ENCODE measurements around the gene SP140L.
"Not testable (repeated sequence)": the region's sequence is repeated elsewhere in the genome, so short reads cannot be mapped to it uniquely, and the experiment has no call there.

The SP140L gene

DNA sequence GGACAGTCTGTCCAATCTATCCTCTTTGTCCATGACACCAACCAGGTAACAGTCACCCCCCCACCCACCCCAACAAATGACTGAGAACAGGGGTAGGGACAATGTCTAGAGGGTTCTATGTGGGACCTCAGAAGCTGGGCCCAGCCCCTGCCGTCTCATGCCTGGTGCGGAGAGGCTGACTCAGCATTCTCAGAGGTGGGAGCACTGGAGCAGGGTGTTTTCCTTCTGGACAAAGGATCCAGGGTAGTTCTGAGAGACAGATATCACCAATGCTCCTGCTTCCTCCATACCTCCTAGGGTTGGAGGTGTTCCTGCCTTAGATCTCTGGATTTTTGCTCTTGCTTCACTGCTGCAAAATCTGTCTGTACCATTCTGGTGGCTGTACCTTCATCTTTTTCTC lies 55.1 kb downstream of the SP140L start:
- no peak for DNase-seq (ENCODE audit: low spot score)

DNA sequence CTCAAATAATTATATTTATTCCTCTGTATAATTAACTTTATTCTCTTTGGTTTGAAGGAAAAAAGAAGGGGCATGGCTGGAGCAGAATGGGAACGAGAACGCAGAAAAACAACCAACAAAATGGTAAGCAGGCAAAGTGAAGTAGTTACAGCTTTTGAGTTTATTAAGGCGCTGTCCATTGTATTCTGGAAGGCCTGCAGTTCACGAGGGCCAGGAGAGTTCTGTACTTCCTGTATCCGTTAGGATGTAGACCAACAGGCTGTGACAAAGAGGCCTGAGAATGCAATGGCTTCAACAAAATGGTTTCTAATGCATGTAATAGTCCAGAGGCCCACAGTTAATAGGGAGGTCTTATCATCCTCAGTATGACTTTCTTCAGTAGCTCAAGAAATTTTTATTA lies 56.5 kb downstream of the SP140L start:
- no peak for DNase-seq (ENCODE audit: low spot score)

GRCh38 chr2:230384986-230385385 lies 58.0 kb downstream of the SP140L start:
- DNase-seq (ENCODE audit: low spot score), result no peak

- DNase-seq (ENCODE audit: low spot score), result no peak
Measured at GRCh38 chr2:230394301-230394700, 67.3 kb downstream of the SP140L start.

GRCh38 chr2:230398698-230399097 lies 71.7 kb downstream of the SP140L start:
- not testable (repeated sequence) for DNase-seq (ENCODE audit: low spot score)

DNA sequence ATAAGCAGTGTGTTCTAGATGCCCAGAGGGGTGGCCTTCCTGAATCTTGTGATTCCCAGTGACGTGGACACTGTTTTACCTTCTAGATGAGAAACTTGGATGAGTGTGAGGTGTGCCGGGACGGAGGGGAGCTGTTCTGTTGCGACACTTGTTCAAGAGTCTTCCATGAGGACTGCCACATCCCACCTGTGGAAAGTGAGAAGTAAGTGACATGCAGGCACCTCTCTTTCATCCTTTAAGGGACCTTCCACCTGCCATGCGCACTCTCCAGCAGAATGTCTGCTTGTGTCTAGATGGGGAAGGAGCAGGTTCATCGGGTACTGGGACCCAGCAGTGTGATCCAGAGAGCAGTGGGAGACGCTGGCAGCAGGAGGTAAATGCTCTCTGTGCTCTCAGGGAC lies 73.0 kb downstream of the SP140L start:
- no peak for DNase-seq (ENCODE audit: low spot score)

- no peak for DNase-seq (ENCODE audit: low spot score)
Measured at GRCh38 chr2:230400454-230400853, 73.5 kb downstream of the SP140L start.

DNA sequence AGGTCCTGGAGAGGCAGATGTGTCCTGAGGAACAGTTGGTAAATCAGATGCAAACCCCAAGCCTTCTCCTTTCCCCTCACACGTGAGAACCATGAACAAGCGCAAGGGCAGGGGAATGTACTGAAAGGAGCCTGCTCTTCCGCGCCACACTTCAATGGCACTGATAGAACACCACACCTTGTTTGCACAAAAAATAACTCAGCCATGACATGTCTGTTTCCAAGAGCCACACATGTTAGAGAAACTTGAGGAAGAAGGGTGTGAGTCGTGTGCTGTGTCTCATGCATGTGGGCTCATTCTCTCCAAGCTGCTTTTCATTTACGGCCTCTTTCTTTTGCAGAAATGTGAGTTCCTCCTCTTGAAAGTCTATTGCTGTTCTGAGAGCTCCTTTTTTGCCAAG lies 74.0 kb downstream of the SP140L start:
- not testable (repeated sequence) for DNase-seq (ENCODE audit: low spot score)

GRCh38 chr2:230403746-230404145 lies 76.8 kb downstream of the SP140L start:
- DNase-seq (ENCODE audit: low spot score), result no peak

DNA sequence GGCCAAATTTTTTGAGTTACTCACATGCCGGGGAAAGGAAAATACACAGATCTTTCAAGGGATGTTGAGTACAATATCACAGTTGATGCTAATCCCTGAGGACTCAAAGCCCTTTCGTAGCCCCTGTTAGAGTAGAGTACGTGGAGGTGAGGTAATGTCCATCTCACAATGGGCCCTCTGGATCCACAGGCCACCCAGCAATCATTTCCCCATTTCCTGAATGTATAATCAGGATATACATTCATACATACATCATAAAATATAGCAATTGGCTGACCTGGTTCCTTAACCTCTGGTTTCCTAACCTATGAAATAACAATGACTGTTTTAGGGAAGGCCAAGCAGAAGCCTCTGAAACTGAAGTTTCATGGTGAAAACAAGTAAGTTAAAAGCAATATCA lies 78.8 kb downstream of the SP140L start:
- no peak for DNase-seq (ENCODE audit: low spot score)

DNA sequence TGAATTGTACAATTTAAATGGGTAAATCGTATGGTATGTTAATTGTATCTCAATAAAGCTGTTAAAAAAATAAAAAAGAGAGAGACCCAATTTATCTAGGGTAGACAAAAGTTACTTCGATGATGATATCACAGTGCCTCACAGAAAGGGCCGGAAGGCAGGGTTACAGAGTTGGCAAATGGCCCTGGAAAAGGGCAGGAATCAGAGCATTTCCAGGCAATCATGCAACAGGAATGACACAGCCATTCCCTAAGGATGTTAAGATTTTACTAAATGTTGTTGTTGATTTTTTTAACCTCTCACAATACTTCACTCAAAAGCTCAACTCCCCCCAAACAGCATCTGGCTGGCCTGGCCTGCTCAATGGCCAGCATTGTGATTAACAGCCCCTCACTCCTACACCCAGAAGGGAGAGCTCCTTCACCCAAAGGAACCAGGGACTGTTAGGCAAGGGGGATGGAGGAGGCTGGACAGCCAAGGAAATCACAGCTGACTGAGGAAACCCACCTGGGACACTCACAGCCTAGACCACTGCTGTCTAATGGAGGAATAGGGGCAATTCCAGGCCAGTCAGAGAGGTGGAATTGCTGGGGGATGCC lies 81.3 kb downstream of the SP140L start:
- no peak for DNase-seq (ENCODE audit: low spot score)

GRCh38 chr2:230409316-230409715 lies 82.3 kb downstream of the SP140L start:
- DNase-seq (ENCODE audit: low spot score), result not testable (repeated sequence)

DNA sequence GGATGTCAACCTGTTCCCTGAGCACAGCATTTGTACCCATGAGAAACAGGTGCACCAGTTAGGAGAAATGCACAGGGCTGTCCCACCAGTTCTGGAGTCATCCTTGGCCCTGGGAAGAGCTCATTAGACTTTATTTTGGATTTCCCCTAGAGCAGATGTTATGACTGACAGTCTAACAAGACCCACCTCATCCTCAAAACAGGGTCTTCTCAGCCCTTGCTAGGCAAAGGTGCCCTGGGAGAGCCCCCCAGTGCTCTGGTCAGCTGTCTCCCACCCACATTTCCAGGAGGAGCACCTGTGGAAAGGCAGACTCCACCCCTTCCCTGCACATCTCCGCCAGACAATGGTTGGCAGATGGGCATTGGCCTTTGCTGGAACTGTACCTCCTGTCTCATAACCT lies 83.3 kb downstream of the SP140L start:
- no peak for DNase-seq (ENCODE audit: low spot score)

DNA sequence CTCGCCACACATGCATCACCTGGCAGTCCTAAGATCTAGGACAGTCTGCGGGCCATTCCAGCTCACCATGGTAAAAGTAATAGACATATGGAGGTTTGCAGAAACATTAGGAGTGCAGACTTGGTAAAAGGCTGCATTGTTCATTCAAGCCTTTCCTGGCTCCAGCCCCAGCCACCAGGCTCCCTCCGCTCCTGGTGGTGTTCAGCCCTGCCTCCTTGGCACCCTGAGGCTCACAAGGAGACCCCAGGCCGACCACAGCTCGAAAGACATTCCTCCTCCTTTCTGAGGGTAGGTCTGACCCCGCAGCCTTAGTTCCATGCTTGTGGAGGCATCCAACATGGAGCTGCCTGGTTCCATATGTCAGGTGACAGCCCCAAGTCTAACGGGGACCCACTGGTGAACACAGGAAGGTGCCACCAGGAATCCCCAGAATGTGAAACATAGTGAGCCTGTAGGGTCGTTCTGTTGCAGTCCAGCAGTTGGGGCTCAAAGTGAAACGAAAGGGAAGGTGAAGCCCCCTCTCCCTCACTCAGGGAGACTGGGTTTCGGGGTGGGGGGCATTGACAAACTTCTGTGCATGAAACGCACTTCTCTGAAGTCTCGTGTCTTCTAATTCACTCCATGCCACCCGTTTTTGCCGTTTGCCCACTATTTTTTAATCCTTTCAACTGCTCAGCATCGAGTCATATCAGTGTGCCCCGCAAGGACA lies 84.0 kb downstream of the SP140L start:
- no peak for DNase-seq (ENCODE audit: low spot score)

DNA sequence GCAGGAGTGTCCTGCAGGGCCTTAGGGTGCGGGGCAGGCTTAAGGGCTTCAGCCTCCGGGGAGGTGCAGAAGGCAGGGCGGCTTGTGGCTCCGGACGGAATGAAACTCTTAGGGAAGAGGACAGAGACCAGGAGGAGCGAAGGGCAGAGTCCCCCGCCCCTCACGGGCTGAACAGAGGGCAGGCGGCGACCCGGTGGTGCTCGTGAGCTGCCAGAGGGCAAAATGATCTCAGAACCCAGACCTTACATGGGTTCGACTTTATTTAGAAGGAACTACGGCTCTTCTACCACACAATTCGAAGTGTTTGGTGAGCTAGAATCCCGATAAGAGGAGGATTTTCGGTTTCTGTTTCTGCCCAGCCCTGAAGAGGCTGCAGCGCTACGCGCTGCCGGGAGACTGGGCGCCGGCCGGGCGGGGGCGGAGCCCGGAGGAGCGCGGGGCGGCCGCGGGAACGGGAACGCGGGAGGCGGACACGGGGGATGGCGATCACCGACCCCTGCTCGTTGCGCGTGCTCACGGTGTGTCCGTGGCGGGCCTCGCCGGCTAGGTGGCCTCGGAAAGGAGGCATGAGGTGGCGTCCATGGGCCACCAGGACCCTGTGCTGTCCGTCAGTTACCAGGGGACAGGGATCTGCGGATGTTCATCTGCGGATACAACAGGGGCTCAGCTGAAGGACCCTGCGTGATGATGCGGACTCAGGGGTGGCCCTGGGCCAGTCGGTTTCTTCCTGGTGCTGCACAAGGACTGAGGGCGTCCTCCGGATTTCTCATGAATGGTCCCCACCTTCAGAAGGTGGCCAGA lies 84.8 kb downstream of the SP140L start:
- DNase-seq (ENCODE audit: low spot score), result peak; percentile 72

- no peak for DNase-seq (ENCODE audit: low spot score)
Measured at GRCh38 chr2:230412371-230412711, 85.3 kb downstream of the SP140L start.

DNA sequence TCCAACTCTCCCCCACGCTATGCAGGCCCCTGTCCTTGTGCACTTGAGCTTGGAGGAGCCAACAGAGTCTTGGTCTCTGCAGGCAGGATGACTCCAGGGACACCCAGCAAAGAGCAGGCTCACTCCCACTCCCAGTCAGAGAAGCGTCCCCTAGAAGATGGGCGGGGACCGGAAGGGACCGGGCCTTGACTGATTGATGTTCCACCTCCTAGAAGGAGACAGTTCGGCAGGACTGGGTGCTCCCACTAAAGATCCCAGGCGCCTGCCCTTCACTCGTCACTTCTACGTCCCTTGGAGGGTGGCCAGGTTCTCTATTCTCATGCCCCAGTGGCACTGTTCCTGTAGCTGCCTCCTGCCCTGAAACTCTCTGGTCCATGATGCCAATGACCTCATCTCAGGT lies 85.9 kb downstream of the SP140L start:
- DNase-seq (ENCODE audit: low spot score), result no peak

GRCh38 chr2:230413479-230413878 lies 86.5 kb downstream of the SP140L start:
- DNase-seq (ENCODE audit: low spot score), result peak; percentile 61

GRCh38 chr2:230414302-230414701 lies 87.3 kb downstream of the SP140L start:
- no peak for DNase-seq (ENCODE audit: low spot score)

GRCh38 chr2:230416061-230416721 lies 89.2 kb downstream of the SP140L start, which contains the start of gene SP100:
TSS of gene SP100 (plus strand) at chr2:230416201. CDS start at chr2:230416297, 96 bp downstream.
- DNase-seq (ENCODE audit: low spot score), result peak; percentile 94

GRCh38 chr2:230417436-230417835 lies 90.4 kb downstream of the SP140L start:
- no peak for DNase-seq (ENCODE audit: low spot score)

DNA sequence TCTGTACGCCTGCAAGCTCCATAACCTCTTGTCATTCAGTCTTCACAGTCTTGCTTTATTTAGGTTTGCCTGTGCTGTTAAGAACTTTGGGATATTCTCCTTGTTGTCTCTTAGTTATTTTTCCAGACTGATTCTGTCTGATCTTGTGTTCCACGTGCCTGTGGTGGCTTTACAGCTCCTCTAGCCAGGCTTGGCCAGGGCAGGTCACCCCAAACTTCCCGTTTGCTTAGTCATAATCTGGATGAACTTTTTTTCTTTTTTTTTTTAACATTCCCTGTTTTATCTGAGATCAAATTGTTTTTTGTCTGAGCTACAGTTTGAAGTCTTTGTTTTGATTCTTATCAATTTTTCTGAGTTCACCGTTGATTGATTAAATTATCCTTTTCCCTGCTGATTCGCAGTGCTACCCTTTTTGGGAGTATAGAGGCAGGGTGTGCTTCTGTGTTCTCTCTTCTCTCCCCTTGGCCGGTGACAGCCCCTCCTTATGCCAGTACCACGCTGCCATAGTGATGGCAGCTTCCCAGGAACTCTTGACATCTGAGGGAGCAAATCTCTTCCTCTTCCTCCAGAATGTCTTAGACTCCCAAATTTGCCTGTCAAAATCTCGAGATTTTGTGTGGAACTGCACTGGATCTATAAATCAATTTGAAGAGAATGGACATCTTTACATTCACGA lies 91.5 kb downstream of the SP140L start:
- DNase-seq (ENCODE audit: low spot score), result no peak
